Measurements from ENCODE around the gene LOXL1.

GRCh38 chr15:73879426-73879825, 46.8 kb upstream of the LOXL1 start:
- TF ChIP-seq CTCF (IDR thresholded peaks at IDR 0.05; ENCODE audit: low read length), result no peak
- TF ChIP-seq EZH2 (IDR thresholded peaks at IDR 0.05; ENCODE audit: borderline replicate concordance, low read length), result no peak
